HepG2 (cell line): Measurements from ENCODE around the gene PPM1G. TPM values are rescaled to one million over a fixed set of nuclear protein-coding genes. Genes with fewer than 3 reads are reported as not detected.

Source experiments
- AKAP8 ChIP-seq: sonication (generic); formaldehyde crosslinking; IDR thresholded peaks from 2 replicates; pipeline ENCODE4 v1.5.1; 2020; ENCODE audit warnings: mild to moderate bottlenecking, missing genetic modification reagents
- ARID2 ChIP-seq: sonication (generic); formaldehyde crosslinking; IDR thresholded peaks from 2 replicates; pipeline ENCODE4 v1.8.1; 2022; ENCODE audit warnings: mild to moderate bottlenecking, missing genetic modification reagents, borderline replicate concordance
- ELK4 ChIP-seq: sonication (generic); formaldehyde crosslinking; IDR thresholded peaks from 2 replicates; pipeline ENCODE4 v1.9.0; 2021; ENCODE audit warnings: missing genetic modification reagents, borderline replicate concordance
- ZBTB20 ChIP-seq: sonication (generic); formaldehyde crosslinking; IDR thresholded peaks from 2 replicates; pipeline ENCODE4 v1.8.1; 2023; ENCODE audit warnings: missing genetic modification reagents, low read depth, mild to moderate bottlenecking, borderline replicate concordance
- ZFP62 ChIP-seq: sonication (generic); formaldehyde crosslinking; IDR thresholded peaks from 2 replicates; pipeline ENCODE4 v1.4.0; 2020; ENCODE audit warnings: missing genetic modification reagents
- ZNF10 ChIP-seq: sonication (generic); formaldehyde crosslinking; IDR thresholded peaks from 2 replicates; pipeline ENCODE4 v1.4.0; 2020; ENCODE audit warnings: mild to moderate bottlenecking, low read depth, missing genetic modification reagents, borderline replicate concordance
- ZNF101 ChIP-seq: sonication (generic); formaldehyde crosslinking; IDR thresholded peaks from 2 replicates; pipeline ENCODE4 v1.4.0; 2020; ENCODE audit warnings: mild to moderate bottlenecking, low read depth, missing genetic modification reagents, borderline replicate concordance
- ZNF552 ChIP-seq: sonication (generic); formaldehyde crosslinking; IDR thresholded peaks from 2 replicates; pipeline ENCODE4 v1.9.0; 2022; ENCODE audit warnings: missing genetic modification reagents, mild to moderate bottlenecking, borderline replicate concordance
- polyA plus RNA-seq, 8 experiments: library from polyadenylated mRNA; depleted of rRNA in 3 of 8; stranded (reverse) in 7 of 8; unstranded in 1 of 8; fragments of >200 nt; fragmentation: Illumina TruSeq in 4 of 8; extraction: Trizol in 4 of 8; gene quantifications; 2 replicates each; pipeline versions ENCODE4 v1.2.1 to v1.2.3, GENCODE V29; 2011 to 2016; ENCODE audit warnings: low read depth in 4 of 8, missing spikeins in 1 of 8, mixed read lengths in 1 of 8; ENCODE audit not compliant: insufficient read depth in 1 of 8
- total RNA-seq, 5 experiments: library from RNA; depleted of rRNA; stranded (reverse); fragments of >200 nt; fragmentation: Illumina TruSeq; extraction: Trizol; gene quantifications; 2 replicates each; pipeline ENCODE4 v1.2.3, GENCODE V29; 2016; ENCODE audit warnings: low read depth in 1 of 5
- TF ChIP-seq, protein P1 (sequence below): sonication (generic); formaldehyde crosslinking; conservative IDR thresholded peaks from 2 replicates; pipeline ENCODE4 v1.4.0; 2020; ENCODE audit warnings: missing genetic modification reagents
- TF ChIP-seq, protein P2 (sequence below): sonication (generic); formaldehyde crosslinking; IDR thresholded peaks from 2 replicates; pipeline ENCODE4 v1.9.0; 2021; ENCODE audit warnings: mild to moderate bottlenecking, missing genetic modification reagents
- TF ChIP-seq, protein P3 (sequence below): conservative IDR thresholded peaks from 2 replicates; pipeline ENCODE4 v1.6.1; 2018; ENCODE audit warnings: missing genetic modification reagents
- TF ChIP-seq, protein P4 (sequence below): sonication (generic); formaldehyde crosslinking; IDR thresholded peaks from 2 replicates; pipeline ENCODE4 v1.8.0; 2022; ENCODE audit warnings: mild to moderate bottlenecking, missing genetic modification reagents, borderline replicate concordance

The PPM1G gene
- total and polyA plus RNA-seq, 2 of the 13 experiments (the other 11 are each of a cell fraction or from before 2014, with no cell fraction given) = 58.2 to 213 TPM

DNA sequence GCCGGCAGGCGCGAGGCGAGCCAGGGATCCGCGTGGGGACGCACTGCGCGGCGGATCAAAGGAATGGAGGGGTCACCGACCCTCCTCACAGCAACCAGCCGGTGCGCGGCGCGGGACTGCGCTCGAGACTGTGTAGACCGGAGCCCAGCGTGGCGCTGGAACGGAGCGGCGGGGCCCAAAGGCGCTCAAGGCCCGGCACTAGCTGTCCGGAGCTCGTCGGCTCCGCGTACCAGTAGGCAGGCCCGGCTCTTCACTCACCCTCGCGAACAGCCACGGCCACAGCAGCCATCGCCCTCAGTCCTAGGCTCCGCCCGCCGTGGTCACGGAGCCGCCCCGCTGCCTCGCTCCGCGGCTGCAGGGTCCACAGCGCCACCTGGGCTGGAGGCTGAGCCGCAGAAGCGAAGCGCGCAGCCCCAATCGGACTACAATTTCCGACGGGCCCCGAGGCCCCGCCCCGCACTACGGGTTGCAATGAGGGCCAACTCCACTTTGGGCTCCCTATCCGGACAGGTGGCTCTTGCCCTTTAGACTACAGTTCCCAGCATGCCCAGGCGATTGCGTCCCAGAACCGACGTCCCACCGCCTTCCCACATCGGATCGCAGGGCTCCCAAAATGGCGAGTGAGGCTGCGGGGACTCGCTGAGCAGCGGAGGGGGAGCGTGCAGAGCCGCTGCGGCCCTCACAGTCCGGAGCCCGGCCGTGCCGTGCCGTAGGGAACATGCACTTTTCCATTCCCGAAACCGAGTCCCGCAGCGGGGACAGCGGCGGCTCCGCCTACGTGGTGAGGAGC, 39.2 kb downstream of the PPM1G start, which contains the start of the genes EIF2B4 and SNX17 (continued):
- TF ChIP-seq, protein P1, sequence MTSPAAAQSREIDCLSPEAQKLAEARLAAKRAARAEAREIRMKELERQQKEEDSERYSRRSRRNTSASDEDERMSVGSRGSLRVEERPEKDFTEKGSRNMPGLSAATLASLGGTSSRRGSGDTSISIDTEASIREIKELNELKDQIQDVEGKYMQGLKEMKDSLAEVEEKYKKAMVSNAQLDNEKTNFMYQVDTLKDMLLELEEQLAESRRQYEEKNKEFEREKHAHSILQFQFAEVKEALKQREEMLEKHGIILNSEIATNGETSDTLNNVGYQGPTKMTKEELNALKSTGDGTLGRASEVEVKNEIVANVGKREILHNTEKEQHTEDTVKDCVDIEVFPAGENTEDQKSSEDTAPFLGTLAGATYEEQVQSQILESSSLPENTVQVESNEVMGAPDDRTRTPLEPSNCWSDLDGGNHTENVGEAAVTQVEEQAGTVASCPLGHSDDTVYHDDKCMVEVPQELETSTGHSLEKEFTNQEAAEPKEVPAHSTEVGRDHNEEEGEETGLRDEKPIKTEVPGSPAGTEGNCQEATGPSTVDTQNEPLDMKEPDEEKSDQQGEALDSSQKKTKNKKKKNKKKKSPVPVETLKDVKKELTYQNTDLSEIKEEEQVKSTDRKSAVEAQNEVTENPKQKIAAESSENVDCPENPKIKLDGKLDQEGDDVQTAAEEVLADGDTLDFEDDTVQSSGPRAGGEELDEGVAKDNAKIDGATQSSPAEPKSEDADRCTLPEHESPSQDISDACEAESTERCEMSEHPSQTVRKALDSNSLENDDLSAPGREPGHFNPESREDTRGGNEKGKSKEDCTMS (CRISPR knock-in tag) = no peak; the same call in 1 of the 2 replicates
- TF ChIP-seq, protein P2, sequence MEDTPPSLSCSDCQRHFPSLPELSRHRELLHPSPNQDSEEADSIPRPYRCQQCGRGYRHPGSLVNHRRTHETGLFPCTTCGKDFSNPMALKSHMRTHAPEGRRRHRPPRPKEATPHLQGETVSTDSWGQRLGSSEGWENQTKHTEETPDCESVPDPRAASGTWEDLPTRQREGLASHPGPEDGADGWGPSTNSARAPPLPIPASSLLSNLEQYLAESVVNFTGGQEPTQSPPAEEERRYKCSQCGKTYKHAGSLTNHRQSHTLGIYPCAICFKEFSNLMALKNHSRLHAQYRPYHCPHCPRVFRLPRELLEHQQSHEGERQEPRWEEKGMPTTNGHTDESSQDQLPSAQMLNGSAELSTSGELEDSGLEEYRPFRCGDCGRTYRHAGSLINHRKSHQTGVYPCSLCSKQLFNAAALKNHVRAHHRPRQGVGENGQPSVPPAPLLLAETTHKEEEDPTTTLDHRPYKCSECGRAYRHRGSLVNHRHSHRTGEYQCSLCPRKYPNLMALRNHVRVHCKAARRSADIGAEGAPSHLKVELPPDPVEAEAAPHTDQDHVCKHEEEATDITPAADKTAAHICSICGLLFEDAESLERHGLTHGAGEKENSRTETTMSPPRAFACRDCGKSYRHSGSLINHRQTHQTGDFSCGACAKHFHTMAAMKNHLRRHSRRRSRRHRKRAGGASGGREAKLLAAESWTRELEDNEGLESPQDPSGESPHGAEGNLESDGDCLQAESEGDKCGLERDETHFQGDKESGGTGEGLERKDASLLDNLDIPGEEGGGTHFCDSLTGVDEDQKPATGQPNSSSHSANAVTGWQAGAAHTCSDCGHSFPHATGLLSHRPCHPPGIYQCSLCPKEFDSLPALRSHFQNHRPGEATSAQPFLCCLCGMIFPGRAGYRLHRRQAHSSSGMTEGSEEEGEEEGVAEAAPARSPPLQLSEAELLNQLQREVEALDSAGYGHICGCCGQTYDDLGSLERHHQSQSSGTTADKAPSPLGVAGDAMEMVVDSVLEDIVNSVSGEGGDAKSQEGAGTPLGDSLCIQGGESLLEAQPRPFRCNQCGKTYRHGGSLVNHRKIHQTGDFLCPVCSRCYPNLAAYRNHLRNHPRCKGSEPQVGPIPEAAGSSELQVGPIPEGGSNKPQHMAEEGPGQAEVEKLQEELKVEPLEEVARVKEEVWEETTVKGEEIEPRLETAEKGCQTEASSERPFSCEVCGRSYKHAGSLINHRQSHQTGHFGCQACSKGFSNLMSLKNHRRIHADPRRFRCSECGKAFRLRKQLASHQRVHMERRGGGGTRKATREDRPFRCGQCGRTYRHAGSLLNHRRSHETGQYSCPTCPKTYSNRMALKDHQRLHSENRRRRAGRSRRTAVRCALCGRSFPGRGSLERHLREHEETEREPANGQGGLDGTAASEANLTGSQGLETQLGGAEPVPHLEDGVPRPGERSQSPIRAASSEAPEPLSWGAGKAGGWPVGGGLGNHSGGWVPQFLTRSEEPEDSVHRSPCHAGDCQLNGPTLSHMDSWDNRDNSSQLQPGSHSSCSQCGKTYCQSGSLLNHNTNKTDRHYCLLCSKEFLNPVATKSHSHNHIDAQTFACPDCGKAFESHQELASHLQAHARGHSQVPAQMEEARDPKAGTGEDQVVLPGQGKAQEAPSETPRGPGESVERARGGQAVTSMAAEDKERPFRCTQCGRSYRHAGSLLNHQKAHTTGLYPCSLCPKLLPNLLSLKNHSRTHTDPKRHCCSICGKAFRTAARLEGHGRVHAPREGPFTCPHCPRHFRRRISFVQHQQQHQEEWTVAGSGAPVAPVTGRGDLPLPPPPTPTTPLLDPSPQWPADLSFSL (CRISPR knock-in tag) = no peak
- TF ChIP-seq ZBTB20 (CRISPR knock-in tag) (peak; percentile 82; the same call in 1 of the 2 replicates), ZNF101 (peak; percentile 21; the same call in 1 of the 2 replicates), ZFP62 (CRISPR knock-in tag) (peak; percentile 98), ZNF10 (CRISPR knock-in tag) (peak; percentile 93; the same call in 1 of the 2 replicates), ELK4 (CRISPR knock-in tag) (no peak), ZNF552 (CRISPR knock-in tag) (0 out of 2 replicates have a peak, but pooled peaks have one; percentile 11), ARID2 (CRISPR knock-in tag) (peak; percentile 81), AKAP8 (peak; percentile 93)
- TF ChIP-seq, protein P3, sequence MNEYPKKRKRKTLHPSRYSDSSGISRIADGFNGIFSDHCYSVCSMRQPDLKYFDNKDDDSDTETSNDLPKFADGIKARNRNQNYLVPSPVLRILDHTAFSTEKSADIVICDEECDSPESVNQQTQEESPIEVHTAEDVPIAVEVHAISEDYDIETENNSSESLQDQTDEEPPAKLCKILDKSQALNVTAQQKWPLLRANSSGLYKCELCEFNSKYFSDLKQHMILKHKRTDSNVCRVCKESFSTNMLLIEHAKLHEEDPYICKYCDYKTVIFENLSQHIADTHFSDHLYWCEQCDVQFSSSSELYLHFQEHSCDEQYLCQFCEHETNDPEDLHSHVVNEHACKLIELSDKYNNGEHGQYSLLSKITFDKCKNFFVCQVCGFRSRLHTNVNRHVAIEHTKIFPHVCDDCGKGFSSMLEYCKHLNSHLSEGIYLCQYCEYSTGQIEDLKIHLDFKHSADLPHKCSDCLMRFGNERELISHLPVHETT (CRISPR knock-in tag) = peak; percentile 92
- TF ChIP-seq, protein P4, sequence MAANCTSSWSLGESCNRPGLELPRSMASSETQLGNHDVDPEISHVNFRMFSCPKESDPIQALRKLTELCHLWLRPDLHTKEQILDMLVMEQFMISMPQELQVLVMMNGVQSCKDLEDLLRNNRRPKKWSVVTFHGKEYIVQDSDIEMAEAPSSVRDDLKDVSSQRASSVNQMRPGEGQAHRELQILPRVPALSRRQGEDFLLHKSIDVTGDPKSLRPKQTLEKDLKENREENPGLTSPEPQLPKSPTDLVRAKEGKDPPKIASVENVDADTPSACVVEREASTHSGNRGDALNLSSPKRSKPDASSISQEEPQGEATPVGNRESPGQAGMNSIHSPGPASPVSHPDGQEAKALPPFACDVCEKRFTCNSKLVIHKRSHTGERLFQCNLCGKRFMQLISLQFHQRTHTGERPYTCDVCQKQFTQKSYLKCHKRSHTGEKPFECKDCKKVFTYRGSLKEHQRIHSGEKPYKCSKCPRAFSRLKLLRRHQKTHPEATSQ (CRISPR knock-in tag) = peak; percentile 96
